Superior temporal gyrus (tissue), 1 donor: ENCODE data around the gene GLUL.
"Not testable (repeated sequence)": the region's sequence is repeated elsewhere in the genome, so short reads cannot be mapped to it uniquely, and the experiment has no call there.

ENCODE experiments used
- DNase-seq: peaks from one replicate; pipeline ENCODE4 v3.0.0-alpha.2; 2016; ENCODE audit errors: extremely low spot score

Gene GLUL

DNA sequence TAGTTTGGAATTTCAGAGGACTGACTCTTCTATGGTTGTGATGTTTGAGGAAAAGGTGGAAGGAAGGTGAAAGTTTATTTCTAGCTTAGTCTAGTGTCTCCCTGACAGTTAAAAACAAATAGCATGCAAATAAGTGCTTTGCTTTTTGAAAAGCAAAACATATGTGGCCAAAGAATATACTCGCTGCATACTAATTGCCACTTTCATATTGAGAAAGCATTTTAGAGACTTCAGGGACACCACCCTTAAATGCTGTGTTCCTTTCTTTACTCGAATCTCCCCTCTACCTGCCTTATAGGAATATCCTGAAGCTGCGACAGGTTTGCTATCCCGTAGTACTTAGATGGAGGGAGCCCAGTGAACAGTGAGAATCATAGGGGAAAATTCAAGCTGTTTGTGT, 23.2 kb downstream of the GLUL start:
- no peak for DNase-seq

- no peak for DNase-seq
These were observed 23.7 kb downstream of the GLUL start for GRCh38 chr1:182367926-182368325.

DNA sequence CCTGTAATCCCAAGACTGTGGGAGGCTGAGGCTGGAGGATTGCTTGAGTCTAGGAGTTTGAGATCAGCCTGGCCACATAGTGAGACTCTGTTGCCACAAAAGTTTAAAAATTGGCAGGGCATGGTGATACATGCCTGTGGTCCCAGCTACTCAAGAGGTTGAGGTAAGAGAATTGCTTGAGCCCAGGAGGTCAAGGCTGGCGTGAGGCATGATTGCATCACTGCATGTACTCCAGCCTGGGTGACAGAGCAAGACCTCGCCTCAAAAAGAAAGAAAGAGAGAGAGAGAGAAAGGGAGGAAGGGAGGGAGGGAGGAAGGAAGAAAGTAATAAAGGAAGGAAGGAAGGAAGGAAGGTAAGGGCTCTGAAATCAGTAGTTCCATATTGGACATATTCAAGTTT, 25.0 kb downstream of the GLUL start:
- DNase-seq: no peak

GRCh38 chr1:182359645-182360044, 31.9 kb downstream of the GLUL start:
- DNase-seq: no peak

- DNase-seq: no peak
These were observed 33.7 kb downstream of the GLUL start for GRCh38 chr1:182357913-182358312.

DNA sequence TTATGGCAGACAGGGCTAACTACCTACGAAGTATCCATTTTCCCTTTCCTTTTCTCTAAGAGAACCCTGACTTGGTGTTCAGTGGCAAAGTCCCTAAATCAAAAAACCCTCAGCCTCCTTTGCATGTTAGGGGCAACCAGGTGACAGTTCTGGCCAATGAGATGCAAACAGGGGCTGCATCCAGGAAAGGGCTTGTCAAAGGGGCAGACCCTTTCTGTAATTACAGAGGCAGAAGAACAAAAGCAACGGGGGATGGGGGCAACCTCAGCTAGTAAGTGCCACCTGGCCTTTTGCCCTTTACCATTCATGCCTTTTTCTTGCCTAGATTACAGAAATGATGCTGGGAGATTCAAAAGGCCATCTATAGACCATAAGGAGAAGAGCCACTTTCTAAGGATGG, 34.4 kb downstream of the GLUL start:
- DNase-seq: no peak

DNA sequence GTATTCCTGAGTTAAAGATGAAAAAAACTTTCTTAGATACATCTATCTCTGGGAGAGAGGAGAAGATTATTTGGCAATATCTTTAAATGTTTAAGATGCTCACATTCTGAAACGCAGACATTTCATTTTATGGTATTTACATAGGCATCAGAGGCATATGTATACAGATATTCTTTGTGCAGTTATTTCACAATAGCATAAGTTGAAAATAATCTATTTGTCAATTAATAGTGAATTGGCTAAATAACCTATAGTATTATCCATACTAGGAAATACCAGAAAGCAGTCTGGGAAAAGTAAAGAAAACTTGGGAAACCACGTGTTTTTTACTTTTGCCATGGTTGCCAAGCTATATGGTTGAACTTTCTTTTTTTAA, 35.9 kb downstream of the GLUL start:
- DNase-seq: no peak

GRCh38 chr1:182351790-182352364, 39.7 kb downstream of the GLUL start:
- DNase-seq: no peak

DNA sequence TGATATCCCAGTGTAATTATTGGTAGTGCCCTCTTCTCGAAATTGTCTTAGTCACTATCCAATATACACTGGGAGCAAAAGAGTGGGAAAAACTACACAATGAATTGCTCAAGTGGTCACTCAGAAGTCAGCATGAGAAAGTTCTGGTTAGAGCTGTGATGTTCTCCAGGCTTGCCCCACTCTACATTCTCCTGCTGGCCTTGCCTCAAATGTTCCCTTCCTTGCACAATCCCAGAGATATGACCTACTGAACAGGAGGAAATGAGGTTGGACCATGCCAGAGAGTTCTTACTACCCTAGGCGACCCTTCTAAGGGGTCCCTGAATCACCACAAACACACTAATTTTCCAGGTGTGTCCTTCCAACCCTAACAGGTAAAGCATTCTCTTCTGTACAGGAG, 40.8 kb downstream of the GLUL start:
- DNase-seq: no peak

DNA sequence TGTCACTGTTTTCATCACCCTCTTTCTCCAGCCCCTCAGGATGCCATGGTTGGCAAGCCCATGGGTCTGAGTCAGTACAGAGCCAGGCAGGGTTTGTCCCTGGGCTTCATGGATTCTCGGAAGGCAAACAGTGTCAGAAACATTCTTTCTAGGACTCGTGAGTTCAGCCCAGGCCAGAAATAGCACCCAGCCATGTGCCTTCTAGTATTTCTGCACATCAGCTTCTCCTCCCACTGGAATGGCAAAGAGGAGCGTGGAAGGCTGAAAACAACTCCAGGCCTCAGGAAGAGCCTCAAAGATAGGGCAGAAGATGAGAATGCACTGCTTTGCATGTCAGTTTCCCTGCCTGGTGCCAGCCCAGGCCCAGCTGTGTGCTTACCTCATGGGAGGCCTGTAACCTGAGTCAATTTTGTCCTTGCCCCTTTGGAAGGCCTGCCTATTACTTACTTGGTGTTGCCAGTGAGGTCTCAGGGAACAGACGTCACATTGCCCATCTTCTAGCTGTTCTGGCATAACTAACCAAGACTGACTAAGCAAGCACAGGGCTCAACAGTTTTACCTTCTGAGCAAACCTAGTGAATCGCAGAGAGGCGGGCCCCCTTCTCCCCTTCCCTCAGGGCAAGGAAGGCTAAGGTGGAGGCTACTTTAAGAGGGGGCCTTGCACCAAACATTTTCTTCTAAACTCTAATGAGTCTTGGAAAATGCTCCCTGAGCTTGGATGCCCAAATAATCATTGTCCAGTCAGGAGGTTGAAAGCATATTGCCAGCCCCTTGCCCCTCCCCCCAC, 42.4 kb downstream of the GLUL start:
- DNase-seq: peak; percentile 24

- DNase-seq: no peak
These were observed 44.6 kb downstream of the GLUL start for GRCh38 chr1:182347019-182347418.

GRCh38 chr1:182340233-182341058, 51.1 kb downstream of the GLUL start:
- no peak for DNase-seq

DNA sequence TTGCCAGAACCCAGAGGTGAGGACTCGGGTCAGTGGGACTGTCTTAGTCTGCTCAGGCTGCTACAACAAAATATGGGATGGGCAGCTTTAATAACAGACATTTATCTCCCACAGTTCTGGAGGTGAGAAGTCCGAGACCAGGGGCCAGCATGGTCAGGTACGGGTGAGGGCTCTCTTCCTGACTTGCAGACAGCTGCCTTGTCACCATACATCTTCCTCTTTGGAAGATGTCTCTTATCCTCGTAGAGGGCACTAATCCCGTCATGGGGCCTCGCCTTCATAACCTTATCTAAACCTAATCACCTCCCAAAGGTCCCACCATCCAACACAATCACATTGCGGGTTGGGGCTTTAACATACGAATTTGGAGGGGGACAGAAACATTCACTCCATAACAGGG, 51.9 kb downstream of the GLUL start:
- DNase-seq: no peak

- no peak for DNase-seq
These were observed 52.7 kb downstream of the GLUL start for GRCh38 chr1:182338806-182339370.

GRCh38 chr1:182337736-182338571, 53.6 kb downstream of the GLUL start:
- no peak for DNase-seq

GRCh38 chr1:182335771-182336566, 55.6 kb downstream of the GLUL start:
- DNase-seq: no peak

DNA sequence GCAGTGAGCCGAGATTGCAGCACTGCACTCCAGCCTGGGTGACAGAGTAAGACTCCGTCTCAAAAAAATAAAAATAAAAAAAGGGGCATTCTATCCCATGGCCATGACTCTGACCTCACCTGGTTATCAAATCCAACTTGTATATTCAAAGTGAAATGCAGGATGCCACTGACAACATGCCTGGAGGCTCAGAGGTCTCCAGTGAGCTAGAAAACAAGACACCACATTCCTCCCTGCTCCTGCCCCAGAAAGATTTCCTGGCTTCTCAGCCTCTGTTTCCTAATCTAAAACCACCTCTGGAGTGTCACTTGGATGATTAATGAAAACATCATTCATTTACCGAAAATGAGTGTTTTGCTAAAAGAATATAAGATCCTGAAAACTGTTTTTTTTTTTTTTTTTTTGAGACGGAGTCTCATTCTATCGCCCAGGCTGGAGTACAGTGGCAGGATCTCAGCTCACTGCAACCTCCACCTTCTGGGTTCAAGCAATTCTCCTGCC, 58.5 kb downstream of the GLUL start:
- not testable (repeated sequence) for DNase-seq

DNA sequence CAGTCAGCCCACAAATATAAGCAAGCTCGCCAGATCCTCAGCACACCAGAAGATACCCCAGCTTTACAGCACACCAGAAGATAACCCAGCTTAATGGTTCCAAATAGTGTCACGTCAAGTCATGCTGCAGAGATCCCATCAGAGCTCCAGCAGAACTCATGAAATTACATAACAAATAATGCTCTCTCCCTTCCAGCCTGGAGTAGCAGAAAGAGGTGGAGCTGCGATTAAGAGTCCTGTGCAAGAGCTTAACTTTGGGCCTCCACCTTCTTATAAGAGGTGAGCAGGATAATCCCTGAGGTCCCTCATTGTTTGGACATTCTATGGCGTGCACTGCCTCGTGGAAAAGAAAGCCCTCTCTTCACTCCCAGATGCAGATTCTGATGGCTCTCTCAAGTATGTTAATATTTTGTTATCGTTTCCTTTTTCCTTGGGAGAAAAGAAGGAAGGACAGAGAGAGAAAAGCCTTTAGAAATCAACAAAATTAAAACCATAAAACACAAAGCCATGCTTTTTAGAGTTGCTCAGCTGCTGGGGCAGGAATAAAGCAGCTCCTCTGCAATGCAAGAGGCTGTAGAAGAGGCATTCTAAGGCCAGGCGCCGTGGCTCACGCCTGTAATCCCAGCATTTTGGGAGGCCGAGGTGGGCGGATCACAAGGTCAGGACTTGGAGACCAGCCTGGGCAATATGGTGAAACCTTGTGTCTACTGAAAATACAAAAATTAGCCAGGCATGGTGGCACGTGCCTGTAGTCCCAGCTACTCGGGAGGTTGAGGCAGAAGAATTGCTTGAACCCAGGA, 59.1 kb downstream of the GLUL start:
- DNase-seq: no peak
